NCI-H2227 (cell line): ENCODE measurements around the gene TMEM259.

ENCODE experiments used
- DNase-seq: peaks from one replicate; lab custom pipeline; 2025; ENCODE audit not compliant: unreplicated experiment; lab: John Stamatoyannopoulos, UW

Gene TMEM259

DNA sequence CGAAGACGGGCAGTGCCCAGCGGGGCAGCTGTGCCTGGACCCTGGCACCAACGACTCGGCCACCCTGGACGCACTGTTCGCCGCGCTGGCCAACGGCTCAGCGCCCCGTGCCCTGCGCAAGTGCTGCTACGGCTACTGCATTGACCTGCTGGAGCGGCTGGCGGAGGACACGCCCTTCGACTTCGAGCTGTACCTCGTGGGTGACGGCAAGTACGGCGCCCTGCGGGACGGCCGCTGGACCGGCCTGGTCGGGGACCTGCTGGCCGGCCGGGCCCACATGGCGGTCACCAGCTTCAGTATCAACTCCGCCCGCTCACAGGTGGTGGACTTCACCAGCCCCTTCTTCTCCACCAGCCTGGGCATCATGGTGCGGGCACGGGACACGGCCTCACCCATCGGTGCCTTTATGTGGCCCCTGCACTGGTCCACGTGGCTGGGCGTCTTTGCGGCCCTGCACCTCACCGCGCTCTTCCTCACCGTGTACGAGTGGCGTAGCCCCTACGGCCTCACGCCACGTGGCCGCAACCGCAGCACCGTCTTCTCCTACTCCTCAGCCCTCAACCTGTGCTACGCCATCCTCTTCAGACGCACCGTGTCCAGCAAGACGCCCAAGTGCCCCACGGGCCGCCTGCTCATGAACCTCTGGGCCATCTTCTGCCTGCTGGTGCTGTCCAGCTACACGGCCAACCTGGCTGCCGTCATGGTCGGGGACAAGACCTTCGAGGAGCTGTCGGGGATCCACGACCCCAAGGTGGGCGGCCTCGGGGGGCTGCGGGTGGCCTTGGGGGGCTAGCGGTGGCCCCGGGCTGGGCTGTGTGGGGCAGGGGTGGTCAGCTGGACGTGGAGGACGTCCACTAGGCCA lies 15.9 kb downstream of the TMEM259 start:
- DNase-seq: no peak

GRCh38 chr19:1004204-1004802 lies 16.6 kb downstream of the TMEM259 start:
- no peak for DNase-seq

GRCh38 chr19:1003283-1003682 lies 17.6 kb downstream of the TMEM259 start:
- DNase-seq: no peak

DNA sequence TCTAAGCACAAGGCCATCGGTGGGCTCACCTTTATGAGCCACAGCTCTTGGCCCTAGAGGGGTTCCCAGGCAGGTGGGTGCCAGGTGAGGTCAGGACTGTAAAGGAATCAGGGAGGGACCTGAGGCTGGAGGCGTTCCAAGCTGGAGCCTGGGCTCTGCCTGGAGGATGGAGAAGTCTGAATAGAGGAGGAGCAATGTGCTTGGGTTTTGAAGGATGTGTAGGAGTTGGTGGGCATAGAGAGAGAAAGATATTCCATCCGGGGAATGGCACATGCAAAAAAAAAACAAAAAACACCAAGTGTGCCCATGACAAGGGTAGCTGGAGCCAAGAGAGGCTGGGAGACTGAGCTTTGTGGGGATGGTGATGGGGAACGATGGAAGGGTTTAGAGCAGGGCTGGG lies 18.3 kb downstream of the TMEM259 start:
- no peak for DNase-seq

DNA sequence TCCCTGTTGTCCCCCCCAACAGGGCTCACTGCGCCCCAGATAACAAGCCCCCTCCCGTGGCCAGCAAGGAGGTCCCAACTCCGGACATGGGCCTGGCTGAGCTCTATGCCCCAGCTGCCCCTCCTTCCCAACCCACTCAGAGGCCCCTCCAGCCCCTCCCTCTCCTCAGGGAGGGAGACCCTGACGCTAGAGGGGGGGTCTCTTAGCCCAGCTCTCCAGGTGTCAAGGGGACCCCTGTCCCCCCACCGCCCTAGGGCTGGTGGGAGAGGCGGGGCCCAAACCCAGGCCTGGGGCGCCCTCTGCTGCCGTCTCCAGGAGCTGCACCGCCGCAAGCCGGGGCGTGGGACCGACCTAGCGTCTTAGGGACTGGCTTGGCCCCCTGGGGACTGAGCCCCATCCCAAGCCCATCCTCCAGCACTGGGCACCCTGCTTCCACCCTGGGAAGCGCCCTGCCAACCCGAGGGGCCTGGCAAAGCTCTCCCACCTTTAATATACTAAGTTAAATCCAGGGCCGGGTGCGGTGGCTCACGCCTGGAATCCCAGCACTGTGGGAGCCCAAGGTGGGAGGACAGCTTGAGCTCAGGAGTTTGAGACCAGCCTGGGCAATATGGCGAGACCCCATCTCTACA lies 19.3 kb downstream of the TMEM259 start:
- DNase-seq: peak; percentile 47

GRCh38 chr19:1000591-1001537 lies 20.1 kb downstream of the TMEM259 start:
- DNase-seq: no peak

- DNase-seq: peak; percentile 25
These were observed 20.8 kb downstream of the TMEM259 start, which contains the start of gene GRIN3B for GRCh38 chr19:1000095-1000494. GRIN3B (plus strand) TSS chr19:1000419; CDS start chr19:1000438, 19 bp downstream.

- DNase-seq: no peak
These were observed 21.6 kb downstream of the TMEM259 start for GRCh38 chr19:999379-999719.

- DNase-seq: no peak
These were observed 22.9 kb downstream of the TMEM259 start for GRCh38 chr19:998064-998463.

GRCh38 chr19:996051-996838 lies 24.7 kb downstream of the TMEM259 start:
- peak; percentile 52 for DNase-seq

DNA sequence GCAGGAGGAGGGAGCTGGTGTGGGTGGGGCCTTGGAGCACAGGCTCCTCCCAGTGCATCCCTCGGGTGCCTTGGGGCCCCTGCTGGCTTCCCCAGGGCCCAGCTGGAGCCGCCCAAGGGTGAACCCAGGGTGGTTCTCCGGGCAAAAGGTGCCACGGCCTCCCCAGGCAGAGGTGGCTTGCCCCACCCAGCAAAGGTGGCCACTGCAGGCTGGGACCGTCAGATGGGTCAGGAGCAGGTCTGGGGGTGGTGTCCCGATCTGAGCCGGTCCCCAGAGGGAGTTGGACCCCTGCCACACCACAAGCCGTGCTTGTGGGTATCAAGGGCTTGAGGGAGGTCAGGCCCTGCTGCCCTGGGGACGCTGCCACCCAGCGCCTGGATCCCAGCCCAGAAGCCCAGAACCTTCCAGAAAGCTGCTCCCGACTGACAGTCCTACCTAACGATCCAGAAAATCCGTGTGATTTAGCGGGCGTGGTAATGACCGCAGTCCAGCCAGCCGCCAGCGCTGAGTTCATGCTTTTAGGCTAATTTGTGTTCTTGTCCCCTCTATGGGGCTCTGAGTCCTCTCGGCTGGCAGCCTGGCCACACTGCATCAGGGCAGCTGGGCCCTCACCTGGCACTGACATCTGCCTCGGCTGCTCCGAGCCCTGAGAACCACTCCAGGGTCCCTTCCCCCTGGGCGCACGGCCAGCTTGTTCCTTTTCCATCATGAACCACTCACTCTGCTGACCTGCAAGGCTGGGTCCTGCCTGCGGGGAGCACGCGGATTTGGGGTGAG lies 25.7 kb downstream of the TMEM259 start:
- DNase-seq: no peak

DNA sequence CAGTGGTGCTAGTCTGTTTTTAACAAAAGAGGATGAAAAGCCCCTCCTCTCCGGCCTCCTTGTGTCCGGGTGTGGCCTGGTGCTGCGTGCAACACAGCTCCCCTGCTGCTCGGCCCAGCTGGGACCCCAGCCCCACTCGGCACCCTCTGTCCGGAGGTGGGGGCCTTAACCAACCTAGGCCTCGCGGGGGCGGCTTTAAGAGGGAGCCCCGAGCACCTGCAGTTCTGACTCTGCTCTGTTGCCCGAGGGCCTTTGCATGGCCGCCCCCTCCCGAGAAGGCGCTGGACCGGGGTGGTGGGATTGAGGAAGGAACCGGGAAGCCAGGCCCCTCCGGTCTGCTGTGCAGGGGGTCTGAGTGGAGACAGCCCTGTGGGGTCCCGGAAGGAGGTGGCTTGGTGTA lies 26.4 kb downstream of the TMEM259 start:
- DNase-seq: no peak

GRCh38 chr19:993831-994393 lies 27.0 kb downstream of the TMEM259 start:
- DNase-seq: no peak

DNA sequence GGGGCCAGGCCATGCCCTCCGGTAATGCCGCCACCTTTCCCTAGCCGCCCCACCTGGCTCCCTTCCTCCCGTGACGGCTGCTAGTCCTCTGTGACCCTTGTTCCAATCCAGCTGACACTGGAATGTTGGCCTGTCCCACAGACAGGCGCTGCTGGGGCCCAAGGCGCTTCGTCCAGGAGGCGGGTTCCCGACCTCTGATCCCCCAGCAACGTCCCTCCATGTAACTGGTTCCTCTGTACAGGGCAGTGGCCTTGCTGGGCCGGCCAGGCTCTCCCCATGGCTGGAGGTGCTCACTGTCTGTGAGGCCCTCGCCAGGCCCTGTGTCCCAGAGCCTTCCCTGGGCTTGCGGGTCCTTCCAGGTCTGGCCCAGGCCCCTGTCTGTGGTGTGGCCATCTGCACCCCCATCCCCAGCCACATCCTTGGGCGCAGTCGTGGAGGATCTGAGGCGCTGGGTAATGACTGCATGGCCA lies 27.5 kb downstream of the TMEM259 start:
- DNase-seq: no peak

DNA sequence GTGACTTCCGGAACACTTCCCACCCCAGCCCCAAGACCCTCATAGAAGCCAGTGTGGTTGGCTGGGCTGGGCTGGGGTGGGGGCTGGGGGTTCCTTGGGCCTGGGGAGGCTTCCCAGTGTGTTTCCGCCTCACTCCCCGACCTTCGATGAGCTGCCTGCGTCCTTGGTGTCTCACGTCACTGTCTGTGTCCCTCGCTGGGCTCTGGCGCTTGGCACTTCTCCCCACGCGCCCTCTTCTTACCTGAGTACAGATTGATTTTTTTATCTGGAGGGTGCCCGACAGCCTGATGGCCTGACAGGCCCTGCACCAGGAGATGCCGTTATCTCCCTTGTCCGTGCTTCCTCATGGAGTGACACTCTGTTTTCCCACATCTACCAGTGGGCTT lies 28.3 kb downstream of the TMEM259 start:
- DNase-seq: no peak

DNA sequence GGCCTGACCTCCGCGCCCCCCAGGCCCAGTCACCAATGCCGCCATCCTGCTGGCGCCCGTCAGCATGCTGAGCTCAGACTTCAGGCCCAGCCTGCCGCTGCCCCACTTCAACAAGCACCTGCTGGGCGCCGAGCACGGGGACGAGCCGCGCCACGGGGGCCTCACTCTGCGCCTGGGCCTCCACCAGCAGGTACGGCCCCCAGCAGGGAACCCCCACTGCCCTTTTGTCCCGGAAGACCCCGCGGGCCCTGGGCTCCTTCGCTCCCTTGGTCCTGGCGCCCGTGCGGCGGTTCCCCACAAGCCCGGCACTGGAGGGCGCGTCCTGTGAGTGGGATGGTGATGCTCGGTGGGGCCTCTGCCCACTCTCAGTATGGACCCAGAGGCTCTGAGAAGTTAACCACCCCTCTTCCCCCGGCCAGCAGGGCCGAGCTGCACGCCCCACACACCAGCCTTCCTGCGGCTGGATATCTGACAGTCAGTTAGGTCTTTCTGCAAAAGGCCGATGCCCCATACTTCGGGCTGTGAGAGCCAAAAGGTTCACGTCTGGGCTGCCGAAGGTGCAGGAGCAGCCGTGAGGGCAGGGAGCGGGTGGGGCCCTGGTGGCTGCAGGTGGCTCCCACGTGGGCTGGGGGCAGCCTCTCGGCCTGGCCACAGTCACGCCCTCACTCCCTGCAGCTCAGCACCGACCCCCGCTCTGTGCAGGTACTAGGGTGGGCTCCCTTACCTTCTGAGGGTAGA lies 28.8 kb downstream of the TMEM259 start:
- no peak for DNase-seq

DNA sequence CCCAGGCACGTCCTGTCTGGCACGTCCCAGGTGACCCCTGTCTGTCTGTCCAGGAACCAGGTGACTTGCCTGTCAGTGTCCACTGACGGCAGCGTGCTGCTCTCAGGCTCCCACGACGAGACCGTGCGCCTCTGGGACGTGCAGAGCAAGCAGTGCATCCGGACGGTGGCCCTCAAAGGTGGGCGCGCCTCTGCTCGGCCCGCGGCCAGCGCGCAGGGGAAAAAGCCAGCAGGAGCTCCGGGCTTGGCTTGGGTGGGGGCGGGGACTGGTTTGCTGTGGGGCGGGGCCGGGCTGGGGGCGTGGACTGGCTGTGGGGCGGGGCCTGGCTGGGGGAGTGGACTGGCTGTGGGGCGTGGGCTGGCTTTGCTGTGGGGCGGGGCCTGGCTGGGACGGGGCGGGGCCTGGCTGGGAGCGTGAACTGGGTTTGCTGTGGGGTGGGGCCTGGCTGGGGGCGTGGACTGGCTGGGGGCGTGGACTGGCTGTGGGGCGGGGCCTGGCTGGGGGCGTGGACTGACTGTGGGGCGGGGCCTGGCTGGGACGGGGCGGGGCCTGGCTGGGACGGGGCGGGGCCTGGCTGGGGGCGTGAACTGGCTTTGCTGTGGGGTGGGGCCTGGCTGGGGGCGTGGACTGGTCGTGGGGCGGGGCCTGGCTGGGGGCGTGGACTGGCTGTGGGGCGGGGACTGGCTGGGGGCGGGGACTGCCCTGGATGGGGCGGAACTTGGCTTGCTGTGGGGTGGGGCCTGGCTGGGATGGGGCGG lies 29.6 kb downstream of the TMEM259 start:
- DNase-seq: no peak

GRCh38 chr19:990746-991145 lies 30.2 kb downstream of the TMEM259 start:
- no peak for DNase-seq
